ENCODE data around the gene NUMA1. TPM values are rescaled to one million over a fixed set of nuclear protein-coding genes. Genes with fewer than 3 reads are reported as not detected.

NUMA1 gene
- total and polyA plus RNA-seq, 2 of the 8 experiments (the other 6 are each of a cell fraction or from before 2014, with no cell fraction given) = 101 to 107 TPM

- no peak for TF ChIP-seq BCL11A (IDR thresholded peaks at IDR 0.05; ENCODE audit: low read depth in 2 of 2, low read length in 2 of 2)
These were observed 4.6 kb downstream of the NUMA1 start (continued) for GRCh38 chr11:72075756-72076155.
